SU-DHL-6 (cell line): ENCODE results near the gene OR9Q1.

Experiments used
- H2AFZ ChIP-seq: fragments of 200-600 bp; sonication (generic); 2 replicates; pipeline ENCODE4 v1.6.1; 2014; ENCODE audit warnings: low read depth, mild to moderate bottlenecking, moderate library complexity, mixed read lengths, antibody characterized with exemption, low read length; ENCODE audit not compliant: severe bottlenecking
- H3F3A ChIP-seq: fragments of 200-600 bp; shearing (Covaris generic); 2 replicates; pipeline ENCODE4 v1.6.0; 2016; ENCODE audit warnings: antibody characterized with exemption, mild to moderate bottlenecking; ENCODE audit not compliant: insufficient read depth
- H3K27ac ChIP-seq: fragments of 200-600 bp; sonication (generic); 2 replicates; pipeline ENCODE4 v1.5.1; 2016; ENCODE audit warnings: low read depth, mild to moderate bottlenecking, low read length, moderate library complexity, mixed read lengths
- H3K27me3 ChIP-seq: fragments of 200-600 bp; sonication (generic), shearing (Covaris generic); 2 replicates; pipeline ENCODE4 v1.6.0; 2014; ENCODE audit warnings: mild to moderate bottlenecking, low read length
- H3K36me3 ChIP-seq: fragments of 200-600 bp; sonication (generic); 2 replicates; pipeline ENCODE4 v1.6.1; 2014; ENCODE audit warnings: mild to moderate bottlenecking, low read length, mixed read lengths
- H3K4me2 ChIP-seq: fragments of 300-600, 200-600 bp; shearing (Covaris generic), sonication (generic); 2 replicates; pipeline ENCODE4 v1.6.0; 2014; ENCODE audit warnings: low read length, low read depth, mild to moderate bottlenecking; ENCODE audit not compliant: poor library complexity, severe bottlenecking
- H3K4me3 ChIP-seq: fragments of 200-600 bp; sonication (generic); 2 replicates; pipeline ENCODE4 v1.5.1; 2014; ENCODE audit warnings: antibody characterized with exemption, low read length, mild to moderate bottlenecking, mixed read lengths; ENCODE audit not compliant: insufficient read depth, poor library complexity, severe bottlenecking
- H3K79me2 ChIP-seq: fragments of 200-600 bp; sonication (generic); 2 replicates; pipeline ENCODE4 v1.6.1; 2014; ENCODE audit warnings: mild to moderate bottlenecking, low read length, moderate library complexity; ENCODE audit not compliant: insufficient read depth
- H3K9ac ChIP-seq: fragments of 200-600 bp; sonication (generic); 2 replicates; pipeline ENCODE4 v1.7.0; 2014; ENCODE audit warnings: mild to moderate bottlenecking, low read length
- H3K9me2 ChIP-seq: fragments of 200-600 bp; sonication (generic); replicated peaks from 2 replicates; pipeline ENCODE4 v1.6.1; 2014; ENCODE audit warnings: low read length; ENCODE audit not compliant: insufficient read depth
- H3K9me3 ChIP-seq: fragments of 200-600 bp; sonication (generic); 2 replicates; pipeline ENCODE4 v1.6.1; 2014; ENCODE audit warnings: low read length, mixed read lengths; ENCODE audit not compliant: insufficient read depth
- H4K20me1 ChIP-seq: fragments of 200-600 bp; sonication (generic); 2 replicates; pipeline ENCODE4 v1.6.1; 2014; ENCODE audit warnings: low read depth, mild to moderate bottlenecking, antibody characterized with exemption, low read length, moderate library complexity, mixed read lengths
- EZH2phosphoT487 ChIP-seq: fragments of 200-600 bp; sonication (generic), shearing (Covaris generic); conservative IDR thresholded peaks from 2 replicates; pipeline ENCODE4 v1.6.1; 2018; ENCODE audit warnings: mild to moderate bottlenecking, antibody characterized with exemption, low read length, moderate library complexity, mixed read lengths
- TF ChIP-seq, protein P1 (sequence below): fragments of 200-600 bp; sonication (generic); IDR thresholded peaks from one replicate; pipeline ENCODE4 v1.5.1; 2017; ENCODE audit warnings: antibody characterized with exemption, mild to moderate bottlenecking, low read length, moderate library complexity; ENCODE audit not compliant: insufficient read depth, poor library complexity, severe bottlenecking

The OR9Q1 gene

DNA sequence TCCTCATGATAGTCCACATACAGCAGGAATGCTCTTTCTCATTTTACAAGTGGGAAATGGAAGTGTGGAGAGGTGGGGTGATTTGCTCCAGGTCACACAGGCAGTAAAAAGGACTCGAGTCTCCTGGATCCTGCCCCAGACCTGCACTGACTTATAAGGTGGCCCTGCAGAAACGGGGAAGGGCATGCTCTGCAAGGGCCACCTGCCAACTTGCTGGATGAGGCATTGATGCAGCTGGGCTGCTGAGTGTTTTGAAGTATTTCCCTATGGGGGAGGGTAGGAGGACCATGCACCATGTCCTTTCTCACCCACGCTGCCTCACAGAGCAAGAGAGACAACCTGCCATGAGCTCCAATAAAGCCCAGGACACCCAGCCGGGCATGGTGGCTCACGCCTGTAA lies 44.0 kb downstream of the OR9Q1 start:
- no peak overlapping the region for H3K9ac ChIP-seq
- H3K4me3 ChIP-seq: no peak overlapping the region
- H4K20me1 ChIP-seq: no peaks in the 10 kb centered on the region
- no peaks in the 10 kb centered on the region for H3K9me2 ChIP-seq
- TF ChIP-seq, protein P1, sequence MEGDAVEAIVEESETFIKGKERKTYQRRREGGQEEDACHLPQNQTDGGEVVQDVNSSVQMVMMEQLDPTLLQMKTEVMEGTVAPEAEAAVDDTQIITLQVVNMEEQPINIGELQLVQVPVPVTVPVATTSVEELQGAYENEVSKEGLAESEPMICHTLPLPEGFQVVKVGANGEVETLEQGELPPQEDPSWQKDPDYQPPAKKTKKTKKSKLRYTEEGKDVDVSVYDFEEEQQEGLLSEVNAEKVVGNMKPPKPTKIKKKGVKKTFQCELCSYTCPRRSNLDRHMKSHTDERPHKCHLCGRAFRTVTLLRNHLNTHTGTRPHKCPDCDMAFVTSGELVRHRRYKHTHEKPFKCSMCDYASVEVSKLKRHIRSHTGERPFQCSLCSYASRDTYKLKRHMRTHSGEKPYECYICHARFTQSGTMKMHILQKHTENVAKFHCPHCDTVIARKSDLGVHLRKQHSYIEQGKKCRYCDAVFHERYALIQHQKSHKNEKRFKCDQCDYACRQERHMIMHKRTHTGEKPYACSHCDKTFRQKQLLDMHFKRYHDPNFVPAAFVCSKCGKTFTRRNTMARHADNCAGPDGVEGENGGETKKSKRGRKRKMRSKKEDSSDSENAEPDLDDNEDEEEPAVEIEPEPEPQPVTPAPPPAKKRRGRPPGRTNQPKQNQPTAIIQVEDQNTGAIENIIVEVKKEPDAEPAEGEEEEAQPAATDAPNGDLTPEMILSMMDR: no peak
- no peak for TF ChIP-seq EZH2phosphoT487
- no peaks in the 10 kb centered on the region for H3K36me3 ChIP-seq
- H3K27ac ChIP-seq: no peak overlapping the region
- H3K4me2 ChIP-seq: no peak overlapping the region
- no peaks in the 10 kb centered on the region for H3K27me3 ChIP-seq
- no peak overlapping the region for H2AFZ ChIP-seq
- H3F3A ChIP-seq: no peaks in the 10 kb centered on the region
- H3K9me3 ChIP-seq: no peaks in the 10 kb centered on the region
- H3K79me2 ChIP-seq: no peaks in the 10 kb centered on the region

GRCh38 chr11:58068655-58069054 lies 45.0 kb downstream of the OR9Q1 start:
- H3K9ac ChIP-seq: no peak overlapping the region
- H4K20me1 ChIP-seq: no peaks in the 10 kb centered on the region
- no peaks in the 10 kb centered on the region for H3K9me2 ChIP-seq
- H3K9me3 ChIP-seq: no peaks in the 10 kb centered on the region
- no peaks in the 10 kb centered on the region for H3F3A ChIP-seq
- no peaks in the 10 kb centered on the region for H3K27me3 ChIP-seq
- H3K79me2 ChIP-seq: no peaks in the 10 kb centered on the region
- no peak overlapping the region for H3K4me3 ChIP-seq
- no peak overlapping the region for H3K4me2 ChIP-seq
- no peak overlapping the region for H2AFZ ChIP-seq
- no peaks in the 10 kb centered on the region for H3K36me3 ChIP-seq
- H3K27ac ChIP-seq: no peak overlapping the region
- TF ChIP-seq, protein P1: no peak
- no peak for TF ChIP-seq EZH2phosphoT487

DNA sequence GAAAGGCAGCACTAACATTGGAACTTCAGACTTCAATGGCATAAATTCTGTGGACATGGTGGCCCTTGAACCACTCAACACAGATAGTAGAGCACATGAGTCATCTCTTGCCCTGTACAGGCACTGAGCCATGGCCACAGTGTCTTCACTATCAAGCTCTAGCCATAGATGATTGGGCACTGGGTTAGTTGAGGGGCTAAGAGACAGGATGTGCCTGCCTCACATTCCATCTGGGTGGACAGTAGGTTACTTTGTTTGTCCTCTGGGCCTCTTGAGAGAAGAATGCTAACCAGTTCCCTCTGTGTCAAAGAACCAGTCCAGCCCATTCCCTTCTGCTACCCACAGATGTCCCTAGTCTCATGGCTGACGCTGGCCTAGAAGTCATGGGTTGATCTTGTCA lies 46.9 kb downstream of the OR9Q1 start:
- H3K4me2 ChIP-seq: no peak overlapping the region
- no peak overlapping the region for H3K4me3 ChIP-seq
- H3K9ac ChIP-seq: no peak overlapping the region
- no peaks in the 10 kb centered on the region for H3K9me2 ChIP-seq
- H3K27me3 ChIP-seq: no peaks in the 10 kb centered on the region
- H3K79me2 ChIP-seq: no peaks in the 10 kb centered on the region
- no peaks in the 10 kb centered on the region for H3K36me3 ChIP-seq
- H2AFZ ChIP-seq: no peak overlapping the region
- no peaks in the 10 kb centered on the region for H4K20me1 ChIP-seq
- no peaks in the 10 kb centered on the region for H3K9me3 ChIP-seq
- no peak overlapping the region for H3K27ac ChIP-seq
- no peaks in the 10 kb centered on the region for H3F3A ChIP-seq
- TF ChIP-seq, protein P1: no peak
- no peak for TF ChIP-seq EZH2phosphoT487
